ENCODE data around the gene GABRB3. TPM values are rescaled to one million over a fixed set of nuclear protein-coding genes. Genes with fewer than 3 reads are reported as not detected.

The GABRB3 gene
- polyA plus RNA-seq, 1 donor from 2014 or later, result 78.3 TPM

DNA sequence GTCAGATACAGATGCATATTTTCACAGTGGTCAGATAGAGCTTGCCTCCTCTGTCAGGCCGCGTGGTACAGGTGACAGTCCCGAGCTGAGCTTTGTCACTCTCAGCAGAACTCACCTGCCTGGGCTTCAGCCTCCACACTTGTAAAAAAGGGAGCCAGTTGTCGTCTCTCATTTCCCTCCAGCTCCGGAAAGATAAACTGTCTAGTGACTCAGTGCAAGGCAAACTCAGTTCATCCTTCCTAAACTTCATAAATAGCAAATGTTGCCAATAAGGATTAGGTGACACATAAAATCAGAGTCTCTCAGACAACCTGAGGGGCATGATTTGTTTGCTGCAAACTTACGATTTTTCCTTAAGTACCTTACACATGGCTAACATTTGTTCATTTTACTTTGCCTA, 116.8 kb downstream of the GABRB3 start:
- Histone ChIP-seq H3K4me2 (ENCODE audit: low read length) (no peak overlapping the region), H3K36me3 (ENCODE audit: insufficient read depth, low read length) (no peaks in the 10 kb centered on the region), H3K9ac (ENCODE audit: low read length) (no peak overlapping the region), H3K79me2 (replicated peaks; ENCODE audit: insufficient read depth, low read length) (peaks cover 7% of the 10 kb centered on the region), H3K27ac (ENCODE audit: low read length) (no peak overlapping the region), H4K20me1 (ENCODE audit: insufficient read depth) (no peaks in the 10 kb centered on the region), H3K9me2 (ENCODE audit: insufficient read depth, low read length) (no peaks in the 10 kb centered on the region), H3K4me3 (ENCODE audit: low read length) (no peak overlapping the region), H3K27me3 (ENCODE audit: insufficient read depth, low read depth, low read length) (no peaks in the 10 kb centered on the region), H3F3A (ENCODE audit: insufficient read depth, low read length, poor library complexity, severe bottlenecking) (no peaks in the 10 kb centered on the region), H3K9me3 (ENCODE audit: low read length) (no peaks in the 10 kb centered on the region), H2AFZ (ENCODE audit: low read depth, low read length) (no peak overlapping the region)
- TF ChIP-seq POLR2AphosphoS5 (IDR thresholded peaks at IDR 0.05), result no peak
- no peak for TF ChIP-seq TAF1 (IDR thresholded peaks at IDR 0.05; ENCODE audit: low read depth)
- no peak for TF ChIP-seq EZH2 (IDR thresholded peaks at IDR 0.05; ENCODE audit: borderline replicate concordance, insufficient read depth, low read length, poor library complexity, severe bottlenecking)
- TF ChIP-seq MXI1 (conservative IDR thresholded peaks at IDR 0.05; ENCODE audit: poor library complexity, severe bottlenecking), result no peak
- no peak for TF ChIP-seq SMC3 (conservative IDR thresholded peaks at IDR 0.05; ENCODE audit: poor library complexity)
- TF ChIP-seq EP300 (conservative IDR thresholded peaks at IDR 0.05; ENCODE audit: poor library complexity, severe bottlenecking), result no peak
- TF ChIP-seq, protein P1, sequence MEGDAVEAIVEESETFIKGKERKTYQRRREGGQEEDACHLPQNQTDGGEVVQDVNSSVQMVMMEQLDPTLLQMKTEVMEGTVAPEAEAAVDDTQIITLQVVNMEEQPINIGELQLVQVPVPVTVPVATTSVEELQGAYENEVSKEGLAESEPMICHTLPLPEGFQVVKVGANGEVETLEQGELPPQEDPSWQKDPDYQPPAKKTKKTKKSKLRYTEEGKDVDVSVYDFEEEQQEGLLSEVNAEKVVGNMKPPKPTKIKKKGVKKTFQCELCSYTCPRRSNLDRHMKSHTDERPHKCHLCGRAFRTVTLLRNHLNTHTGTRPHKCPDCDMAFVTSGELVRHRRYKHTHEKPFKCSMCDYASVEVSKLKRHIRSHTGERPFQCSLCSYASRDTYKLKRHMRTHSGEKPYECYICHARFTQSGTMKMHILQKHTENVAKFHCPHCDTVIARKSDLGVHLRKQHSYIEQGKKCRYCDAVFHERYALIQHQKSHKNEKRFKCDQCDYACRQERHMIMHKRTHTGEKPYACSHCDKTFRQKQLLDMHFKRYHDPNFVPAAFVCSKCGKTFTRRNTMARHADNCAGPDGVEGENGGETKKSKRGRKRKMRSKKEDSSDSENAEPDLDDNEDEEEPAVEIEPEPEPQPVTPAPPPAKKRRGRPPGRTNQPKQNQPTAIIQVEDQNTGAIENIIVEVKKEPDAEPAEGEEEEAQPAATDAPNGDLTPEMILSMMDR (IDR thresholded peaks at IDR 0.05; ENCODE audit: poor library complexity, severe bottlenecking), result no peak
- TF ChIP-seq, protein P2, sequence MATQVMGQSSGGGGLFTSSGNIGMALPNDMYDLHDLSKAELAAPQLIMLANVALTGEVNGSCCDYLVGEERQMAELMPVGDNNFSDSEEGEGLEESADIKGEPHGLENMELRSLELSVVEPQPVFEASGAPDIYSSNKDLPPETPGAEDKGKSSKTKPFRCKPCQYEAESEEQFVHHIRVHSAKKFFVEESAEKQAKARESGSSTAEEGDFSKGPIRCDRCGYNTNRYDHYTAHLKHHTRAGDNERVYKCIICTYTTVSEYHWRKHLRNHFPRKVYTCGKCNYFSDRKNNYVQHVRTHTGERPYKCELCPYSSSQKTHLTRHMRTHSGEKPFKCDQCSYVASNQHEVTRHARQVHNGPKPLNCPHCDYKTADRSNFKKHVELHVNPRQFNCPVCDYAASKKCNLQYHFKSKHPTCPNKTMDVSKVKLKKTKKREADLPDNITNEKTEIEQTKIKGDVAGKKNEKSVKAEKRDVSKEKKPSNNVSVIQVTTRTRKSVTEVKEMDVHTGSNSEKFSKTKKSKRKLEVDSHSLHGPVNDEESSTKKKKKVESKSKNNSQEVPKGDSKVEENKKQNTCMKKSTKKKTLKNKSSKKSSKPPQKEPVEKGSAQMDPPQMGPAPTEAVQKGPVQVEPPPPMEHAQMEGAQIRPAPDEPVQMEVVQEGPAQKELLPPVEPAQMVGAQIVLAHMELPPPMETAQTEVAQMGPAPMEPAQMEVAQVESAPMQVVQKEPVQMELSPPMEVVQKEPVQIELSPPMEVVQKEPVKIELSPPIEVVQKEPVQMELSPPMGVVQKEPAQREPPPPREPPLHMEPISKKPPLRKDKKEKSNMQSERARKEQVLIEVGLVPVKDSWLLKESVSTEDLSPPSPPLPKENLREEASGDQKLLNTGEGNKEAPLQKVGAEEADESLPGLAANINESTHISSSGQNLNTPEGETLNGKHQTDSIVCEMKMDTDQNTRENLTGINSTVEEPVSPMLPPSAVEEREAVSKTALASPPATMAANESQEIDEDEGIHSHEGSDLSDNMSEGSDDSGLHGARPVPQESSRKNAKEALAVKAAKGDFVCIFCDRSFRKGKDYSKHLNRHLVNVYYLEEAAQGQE (IDR thresholded peaks at IDR 0.05; ENCODE audit: borderline replicate concordance), result no peak

DNA sequence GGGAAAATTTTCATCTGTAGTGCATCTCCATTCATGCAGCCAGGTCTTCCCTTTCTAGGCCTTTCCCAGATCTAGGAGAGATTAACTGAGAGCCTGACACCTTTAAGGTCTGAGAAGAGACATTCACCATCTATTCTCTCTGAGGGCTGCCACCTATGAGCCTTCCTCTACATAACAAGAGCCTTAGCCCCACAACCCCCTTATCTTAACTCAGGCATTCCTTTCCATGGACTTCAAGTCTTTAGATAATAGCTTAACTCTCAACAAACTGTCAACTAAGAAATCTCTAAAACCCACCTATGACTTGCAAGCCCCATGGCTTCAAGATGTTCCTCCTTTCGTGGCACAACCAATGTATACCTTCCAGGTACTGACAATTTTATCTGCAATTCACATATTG, 121.0 kb downstream of the GABRB3 start:
- no peak overlapping the region for H3K27ac ChIP-seq (ENCODE audit: low read length)
- no peaks in the 10 kb centered on the region for H3K36me3 ChIP-seq (ENCODE audit: insufficient read depth, low read length)
- no peak overlapping the region for H3K9ac ChIP-seq (ENCODE audit: low read length)
- H3K79me2 ChIP-seq (replicated peaks; ENCODE audit: insufficient read depth, low read length), result peaks cover 3% of the 10 kb centered on the region
- H3F3A ChIP-seq (ENCODE audit: insufficient read depth, low read length, poor library complexity, severe bottlenecking), result no peaks in the 10 kb centered on the region
- H3K4me3 ChIP-seq (ENCODE audit: low read length), result no peak overlapping the region
- no peaks in the 10 kb centered on the region for H3K9me2 ChIP-seq (ENCODE audit: insufficient read depth, low read length)
- TF ChIP-seq TAF1 (IDR thresholded peaks at IDR 0.05; ENCODE audit: low read depth), result no peak
- TF ChIP-seq, protein P2 (IDR thresholded peaks at IDR 0.05; ENCODE audit: borderline replicate concordance), result no peak
- TF ChIP-seq EZH2 (IDR thresholded peaks at IDR 0.05; ENCODE audit: borderline replicate concordance, insufficient read depth, low read length, poor library complexity, severe bottlenecking), result no peak
- TF ChIP-seq, protein P1 (IDR thresholded peaks at IDR 0.05; ENCODE audit: poor library complexity, severe bottlenecking), result no peak
- TF ChIP-seq SMC3 (conservative IDR thresholded peaks at IDR 0.05; ENCODE audit: poor library complexity), result no peak
- no peak for TF ChIP-seq EP300 (conservative IDR thresholded peaks at IDR 0.05; ENCODE audit: poor library complexity, severe bottlenecking)
- TF ChIP-seq POLR2AphosphoS5 (IDR thresholded peaks at IDR 0.05), result no peak
- no peak for TF ChIP-seq RAD21 (conservative IDR thresholded peaks at IDR 0.05)
- no peak for TF ChIP-seq MXI1 (conservative IDR thresholded peaks at IDR 0.05; ENCODE audit: poor library complexity, severe bottlenecking)
- no peak overlapping the region for H3K4me2 ChIP-seq (ENCODE audit: low read length)
- H4K20me1 ChIP-seq (ENCODE audit: insufficient read depth), result no peaks in the 10 kb centered on the region
- no peaks in the 10 kb centered on the region for H3K27me3 ChIP-seq (ENCODE audit: insufficient read depth, low read depth, low read length)
- H3K9me3 ChIP-seq (ENCODE audit: low read length), result no peaks in the 10 kb centered on the region
- H2AFZ ChIP-seq (ENCODE audit: low read depth, low read length), result no peak overlapping the region
